OCI-M1 (cell line): ENCODE data around the gene B3GAT1.
"Not testable (repeated sequence)": the region's sequence is repeated elsewhere in the genome, so short reads cannot be mapped to it uniquely, and the experiment has no call there.

Source experiments
- DNase-seq: peaks from one replicate; lab custom pipeline; 2025; lab: John Stamatoyannopoulos, UW

The B3GAT1 gene

DNA sequence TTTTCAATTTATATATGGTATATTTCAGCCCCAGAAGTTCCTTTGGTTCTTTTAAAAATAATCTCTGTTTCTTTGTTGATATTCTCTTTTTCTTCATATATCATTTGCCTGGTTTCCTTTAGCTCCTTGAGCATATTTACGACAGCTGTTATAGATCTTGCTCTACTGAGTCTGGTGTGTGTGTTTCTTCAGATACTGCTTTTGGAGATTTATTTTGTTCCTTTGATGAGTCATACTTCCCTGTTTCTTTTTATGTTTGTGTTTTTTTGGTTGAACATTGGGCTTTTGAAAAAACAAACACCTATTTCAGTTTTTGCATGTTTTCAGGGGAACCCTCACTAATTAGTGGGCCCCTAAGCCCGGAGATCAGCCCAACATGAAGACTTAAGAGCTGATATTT lies 56.9 kb downstream of the B3GAT1 start:
- DNase-seq = peak; percentile 60

DNA sequence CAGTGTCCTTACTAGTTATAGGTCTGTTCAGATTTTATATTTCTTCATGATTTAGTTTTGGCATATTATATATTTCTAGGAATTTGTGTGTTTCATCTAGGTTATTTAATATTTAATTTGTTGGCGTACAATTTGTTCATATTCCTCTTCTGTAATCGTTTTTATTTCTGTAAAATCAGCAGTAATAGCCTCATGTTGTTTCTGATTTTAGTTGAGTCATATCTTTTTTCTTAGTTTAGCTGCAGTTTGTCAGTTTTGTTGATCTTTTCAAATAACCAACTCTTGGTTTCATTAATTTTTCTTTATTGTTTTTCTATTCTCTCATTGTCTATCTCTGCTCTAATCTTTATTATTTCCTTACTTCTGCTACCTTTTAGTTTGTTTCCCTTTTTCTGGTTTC lies 59.9 kb downstream of the B3GAT1 start:
- no peak for DNase-seq

DNA sequence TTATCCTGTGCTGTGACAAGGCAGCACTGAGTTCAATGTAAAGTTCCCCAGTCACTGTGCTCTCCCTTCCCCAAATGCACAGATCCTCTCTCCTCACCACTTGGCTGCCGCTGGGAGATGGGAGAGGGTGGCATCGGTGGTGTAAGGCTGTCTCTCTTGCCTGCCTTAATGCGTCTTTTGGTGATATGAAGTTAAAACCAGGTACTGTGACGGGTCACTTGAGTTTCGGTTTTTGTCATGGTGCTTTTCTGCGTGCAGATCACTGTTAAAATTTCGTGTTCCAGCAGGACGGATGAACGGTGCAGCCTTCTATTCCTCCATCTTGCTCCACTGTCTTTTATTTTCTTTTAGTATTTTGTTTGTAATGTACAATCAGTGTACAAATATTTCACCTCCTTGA lies 61.7 kb downstream of the B3GAT1 start:
- DNase-seq = no peak

DNA sequence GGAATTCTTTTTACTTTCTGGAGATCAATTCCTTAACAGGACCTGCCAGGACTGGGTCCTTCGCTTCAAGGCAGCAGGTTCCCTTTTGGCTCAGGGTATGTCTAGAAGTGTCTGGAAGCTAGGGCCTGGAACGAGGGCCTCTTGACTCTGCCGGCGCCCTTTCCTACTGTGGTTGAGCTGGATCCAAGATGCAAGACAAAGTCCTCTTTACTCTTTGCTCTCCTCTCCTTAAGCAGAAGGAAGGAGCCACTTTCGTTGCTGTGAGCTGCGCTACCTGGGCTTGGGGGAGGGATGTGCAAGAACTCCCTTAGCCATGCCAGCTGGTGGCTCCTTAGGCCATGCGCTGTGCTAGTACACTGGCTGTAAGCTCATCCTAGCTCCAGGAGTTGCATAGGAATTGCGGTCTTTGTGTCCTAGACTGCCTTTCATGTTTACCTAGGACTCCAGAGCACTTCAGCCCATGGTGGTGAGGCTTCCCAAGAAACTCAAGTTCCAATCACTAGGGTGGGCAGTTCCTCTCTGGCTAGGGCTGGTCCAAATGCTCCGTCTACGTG lies 62.2 kb downstream of the B3GAT1 start:
- DNase-seq = no peak

DNA sequence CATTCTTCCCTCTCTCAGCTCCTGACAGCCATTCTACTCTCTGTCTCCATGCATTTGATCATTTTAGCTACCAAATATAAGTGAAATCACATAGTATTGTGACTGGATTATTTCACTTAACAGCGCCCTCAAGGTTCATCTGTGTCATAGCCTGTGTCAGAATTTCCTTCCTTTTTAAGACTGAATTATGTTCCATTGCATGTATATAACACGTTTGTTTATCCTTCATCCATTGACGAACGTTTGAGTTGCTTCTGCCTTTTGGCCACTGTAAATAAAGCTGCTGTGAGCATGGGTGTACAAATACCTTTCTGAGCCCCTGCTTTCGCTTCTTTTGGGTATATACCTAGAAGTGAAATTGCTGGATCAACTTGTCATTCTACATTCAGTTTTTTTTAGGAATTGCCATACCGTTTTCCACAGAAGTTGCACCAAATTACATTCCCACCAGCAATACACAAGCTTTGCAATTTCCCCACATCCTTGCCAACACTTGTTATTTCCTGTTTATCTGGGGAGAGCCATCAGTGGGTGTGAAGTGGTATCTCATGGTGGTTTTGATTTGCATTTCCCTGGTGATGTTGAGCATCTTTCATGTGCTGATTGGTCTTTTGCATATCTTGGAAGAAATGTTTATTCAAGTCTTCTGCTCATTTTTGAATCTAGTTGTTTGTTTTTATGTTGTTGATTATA lies 62.8 kb downstream of the B3GAT1 start:
- no peak for DNase-seq

DNA sequence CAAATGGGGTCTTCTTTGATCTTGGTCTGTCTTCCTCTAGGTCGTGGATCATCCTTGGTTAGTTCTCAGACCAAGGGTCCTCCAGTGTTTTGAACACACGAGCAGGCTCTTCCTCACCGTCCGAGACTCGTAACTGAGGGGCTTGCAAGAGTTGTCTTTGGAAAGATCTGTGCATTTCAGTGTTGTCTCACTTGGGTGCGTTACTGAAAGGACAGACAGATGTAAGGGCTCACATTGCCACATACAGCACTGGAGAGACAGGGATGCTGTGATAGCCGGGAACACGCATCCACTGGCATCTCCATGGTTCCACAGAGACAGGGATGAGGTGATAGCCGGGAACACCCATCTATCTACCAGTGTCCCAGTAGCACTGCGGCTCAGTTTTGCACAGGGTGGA lies 64.6 kb downstream of the B3GAT1 start:
- DNase-seq = no peak

DNA sequence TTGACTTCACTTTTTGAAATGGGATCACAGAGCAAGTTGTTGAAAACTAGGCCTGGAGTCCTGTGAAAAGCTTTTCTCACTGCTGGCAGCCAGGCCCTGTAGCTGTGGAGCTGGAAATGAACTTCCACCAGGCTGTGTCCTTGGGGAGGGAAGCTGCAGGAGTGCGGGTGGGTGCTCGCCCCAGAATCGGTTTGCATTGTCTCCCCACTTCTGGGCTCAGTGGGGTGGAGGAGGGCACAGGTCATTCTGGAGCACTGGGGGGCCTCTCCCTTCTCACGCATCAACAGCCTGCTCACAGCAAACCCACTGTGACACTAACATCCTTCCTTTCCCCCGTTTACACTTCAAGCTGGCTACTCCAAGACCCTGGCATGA lies 65.1 kb downstream of the B3GAT1 start:
- DNase-seq = no peak

DNA sequence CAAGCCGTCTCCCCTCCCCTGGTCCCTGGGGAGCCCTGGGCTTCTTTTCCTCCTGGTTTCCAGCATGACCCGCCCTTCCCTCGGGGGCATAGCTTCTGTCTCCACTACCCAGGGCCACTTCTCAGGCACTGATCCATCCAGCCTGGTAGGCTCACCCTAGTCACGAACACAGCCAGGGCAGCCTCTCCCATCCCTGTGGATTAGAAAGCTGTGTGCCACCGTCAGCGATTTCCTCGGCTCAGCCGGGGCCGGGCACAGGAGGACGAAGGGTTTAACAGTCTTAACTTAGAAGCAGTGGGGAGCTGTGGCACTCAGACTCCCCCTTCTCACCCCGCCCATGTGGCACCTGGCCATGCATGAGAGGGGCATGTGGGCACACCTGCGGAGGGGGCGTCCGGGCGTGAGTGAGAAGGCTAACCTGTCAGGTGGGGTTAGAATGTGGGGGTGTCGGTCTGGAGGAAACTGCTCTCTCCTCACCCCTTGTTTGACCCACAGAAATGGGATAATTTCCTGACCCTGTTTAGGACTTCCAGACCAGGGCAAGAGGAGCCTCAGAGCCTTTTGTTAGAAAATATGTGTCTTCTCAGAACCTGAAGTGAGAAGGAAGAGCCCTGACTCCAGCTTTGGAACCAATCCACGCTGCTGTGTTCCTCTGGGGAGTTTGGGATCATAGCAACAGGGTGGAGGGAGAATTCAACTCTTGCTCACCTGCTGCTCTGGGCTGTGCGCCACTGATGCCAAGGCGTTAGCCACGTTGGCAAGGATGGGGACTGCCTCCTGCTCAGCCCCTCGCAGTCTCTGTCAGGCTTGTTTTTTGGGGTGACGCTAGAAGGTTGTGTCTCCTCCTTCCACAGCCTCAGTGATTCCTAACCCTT lies 65.7 kb downstream of the B3GAT1 start:
- DNase-seq = no peak

DNA sequence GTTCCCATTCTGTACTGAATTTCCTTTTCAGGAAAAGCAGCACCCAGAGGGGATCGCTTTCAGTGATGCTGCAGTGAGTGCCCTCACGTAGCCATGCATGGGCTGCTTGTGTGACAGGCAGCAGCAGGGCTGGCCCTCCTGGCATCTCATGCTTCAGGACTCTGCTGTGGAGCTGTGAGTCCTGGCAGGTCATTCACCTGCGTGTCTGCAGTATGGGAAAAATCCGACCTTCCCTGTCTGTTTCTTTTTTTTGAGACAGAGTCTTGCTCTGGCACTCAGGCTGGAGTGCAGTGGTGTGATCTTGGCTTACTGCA lies 66.8 kb downstream of the B3GAT1 start:
- no peak for DNase-seq

DNA sequence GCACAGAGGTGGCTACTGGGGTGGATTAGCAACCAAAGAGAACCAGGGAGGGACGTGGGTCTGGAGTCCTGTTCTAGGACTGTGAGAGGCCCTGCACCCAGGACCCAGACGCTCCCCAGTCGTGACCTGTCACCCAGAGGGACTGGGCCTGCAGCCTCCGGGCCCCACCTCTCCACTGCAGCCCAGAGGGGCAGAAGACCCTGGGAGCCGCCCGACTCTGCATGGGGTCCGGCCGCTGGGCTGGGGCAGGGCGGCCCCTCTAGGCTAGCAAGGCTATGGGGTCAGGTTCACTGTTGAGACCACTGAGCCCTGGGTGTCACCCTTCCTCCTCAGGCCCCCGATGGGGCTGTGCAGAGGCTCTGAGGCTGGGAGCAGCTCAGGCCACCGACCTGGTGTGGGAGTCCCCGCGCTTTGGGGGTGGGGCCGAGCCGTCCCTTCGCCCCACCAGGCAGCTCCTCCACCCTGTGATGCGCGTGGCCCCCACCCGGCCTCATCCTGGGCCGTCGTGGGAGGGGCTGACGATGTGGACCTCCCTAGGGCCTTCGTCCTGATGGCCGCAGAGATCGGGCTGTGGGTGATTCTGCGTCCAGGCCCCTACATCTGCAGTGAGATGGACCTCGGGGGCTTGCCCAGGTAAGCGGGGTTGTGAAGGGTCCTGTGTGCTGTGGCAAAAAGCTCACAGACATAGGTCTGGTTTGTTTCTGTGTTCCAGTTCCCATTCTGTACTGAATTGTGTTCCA lies 67.4 kb downstream of the B3GAT1 start:
- DNase-seq = not testable (repeated sequence)

DNA sequence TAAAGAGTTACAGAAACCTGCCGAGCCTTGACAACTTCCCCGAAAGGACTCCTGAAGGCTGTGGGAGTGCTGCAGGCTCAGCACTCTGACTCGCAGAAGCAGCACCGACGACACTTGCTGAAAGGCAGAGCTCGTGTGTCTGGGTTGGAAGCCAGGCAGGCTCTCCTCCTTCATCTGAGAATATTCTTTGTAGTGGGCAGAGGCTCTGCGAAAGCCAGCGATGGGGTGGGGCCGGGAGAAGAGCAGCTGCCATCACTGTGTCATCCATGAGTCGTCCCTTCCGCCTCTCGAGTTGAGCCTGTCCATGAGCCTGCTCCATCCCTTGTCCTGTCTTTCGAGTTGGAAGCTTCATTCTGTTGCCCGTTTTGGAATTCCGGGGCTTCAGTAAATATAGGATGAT lies 68.4 kb downstream of the B3GAT1 start:
- DNase-seq = no peak

DNA sequence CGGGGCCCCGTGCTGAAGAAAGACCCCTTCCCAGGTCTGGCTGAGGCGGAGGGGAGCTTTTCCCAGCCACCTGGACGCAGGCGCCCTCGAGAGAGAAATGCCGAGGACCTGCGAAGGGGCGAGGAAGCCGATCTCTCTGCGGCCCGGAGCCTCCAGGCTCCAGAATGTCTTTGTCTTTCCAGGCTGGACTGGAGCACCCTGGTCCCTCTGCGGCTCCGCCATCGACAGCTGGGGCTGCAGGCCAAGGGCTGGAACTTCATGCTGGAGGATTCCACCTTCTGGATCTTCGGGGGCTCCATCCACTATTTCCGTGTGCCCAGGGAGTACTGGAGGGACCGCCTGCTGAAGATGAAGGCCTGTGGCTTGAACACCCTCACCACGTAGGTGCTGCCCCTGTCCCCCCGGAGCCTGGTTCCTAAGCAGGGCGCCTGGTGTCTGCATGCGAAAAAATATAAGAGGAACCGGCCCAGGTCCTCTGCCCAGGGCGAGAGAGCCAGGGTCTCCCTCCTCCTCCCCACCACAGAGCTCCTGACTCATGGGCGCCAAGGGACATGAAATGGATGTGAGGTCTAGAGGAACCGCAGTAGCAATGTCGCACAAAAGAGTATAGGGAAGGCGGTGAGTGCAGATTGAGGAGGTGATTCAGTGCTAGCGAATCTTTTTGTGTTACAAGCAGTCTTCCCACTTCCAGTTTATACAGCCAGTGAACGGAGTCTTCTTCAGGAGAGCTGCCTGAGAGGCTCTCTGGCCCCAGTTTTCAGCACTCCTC lies 69.3 kb downstream of the B3GAT1 start:
- DNase-seq = no peak

DNA sequence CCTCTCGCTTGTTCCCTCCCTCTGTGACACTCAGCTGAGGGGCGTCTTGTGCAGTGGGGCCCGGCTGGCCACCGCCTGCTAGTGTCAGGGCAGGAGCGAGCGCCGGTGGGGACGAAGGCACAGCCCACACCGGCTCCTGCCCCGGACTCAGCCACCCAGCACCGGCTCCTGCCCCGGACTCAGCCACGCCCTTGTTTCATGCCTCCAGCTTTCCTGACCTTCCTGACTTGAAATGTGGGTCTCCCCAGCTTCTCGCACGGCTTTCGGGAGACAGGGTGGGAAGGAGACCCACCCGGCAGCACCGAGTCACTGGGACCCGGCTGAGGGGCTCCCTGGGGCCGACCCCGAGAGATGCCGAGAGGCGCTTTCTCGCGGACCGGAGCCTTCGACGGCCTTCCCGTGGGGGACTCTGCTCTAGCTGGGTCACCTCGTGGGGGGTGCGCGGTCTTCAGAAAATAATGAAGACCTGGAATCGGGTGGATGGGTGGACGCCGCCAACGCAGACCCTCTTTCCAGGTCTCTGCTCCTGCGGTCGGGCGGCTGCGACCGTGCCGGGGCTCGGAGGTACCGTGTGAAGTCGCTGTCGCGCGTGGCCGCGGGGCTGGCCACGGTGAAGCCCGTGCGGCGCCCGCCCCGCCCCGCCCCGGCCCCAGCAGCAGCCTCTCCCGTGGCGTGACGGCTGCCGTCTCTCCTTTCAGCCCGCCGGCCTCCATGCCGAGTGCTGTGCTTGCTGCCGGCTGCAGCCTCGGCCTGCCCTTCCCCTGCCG lies 70.1 kb downstream of the B3GAT1 start:
- no peak for DNase-seq

DNA sequence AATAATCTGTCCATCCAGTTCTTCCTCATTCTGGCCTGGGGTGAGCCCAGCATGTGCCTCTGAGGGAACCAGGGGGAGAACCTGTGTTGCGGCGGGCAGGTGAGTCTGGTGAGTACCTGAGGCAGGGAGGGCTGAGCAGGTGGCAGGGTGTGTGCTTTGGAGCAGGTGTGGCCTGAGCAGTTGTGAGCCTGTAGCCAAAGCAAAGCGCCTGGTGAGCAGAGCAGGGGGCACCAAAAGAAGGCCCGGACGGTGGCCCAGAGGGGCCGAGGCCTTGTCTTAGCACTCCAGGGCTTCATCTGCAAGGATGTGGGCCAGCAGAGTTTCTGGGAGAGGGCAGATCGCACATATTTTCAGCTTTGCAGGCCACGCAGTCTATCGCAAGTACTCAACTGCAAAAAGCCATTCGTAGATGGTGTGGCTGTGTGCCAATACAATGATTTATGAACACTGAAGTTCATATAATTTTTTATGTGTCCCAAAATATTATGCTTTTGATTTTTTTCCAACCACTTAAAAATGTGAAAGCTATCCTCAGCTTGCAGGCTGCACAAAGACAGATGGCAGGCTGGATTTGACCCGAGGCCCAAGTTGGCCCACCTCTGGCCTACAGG lies 71.6 kb downstream of the B3GAT1 start:
- no peak for DNase-seq

DNA sequence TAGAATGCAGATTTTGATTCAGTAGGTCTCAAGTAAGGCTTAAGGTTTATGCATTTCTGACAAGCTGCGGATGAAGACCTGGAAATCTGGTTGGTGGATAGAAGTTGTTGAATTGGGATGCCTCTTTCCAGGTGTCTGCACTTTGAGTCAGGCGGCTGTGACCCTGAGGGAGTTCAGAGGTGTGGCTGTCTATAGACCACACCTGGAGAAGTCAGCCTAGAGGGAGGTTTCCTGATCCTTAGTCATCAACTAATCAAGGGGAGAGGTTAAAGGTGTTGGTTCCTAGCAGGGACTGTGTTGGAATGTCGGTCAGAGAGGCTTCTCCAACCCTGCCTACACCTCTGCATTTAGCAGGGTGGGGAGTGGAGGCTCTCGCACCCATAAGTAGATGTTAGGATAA lies 72.3 kb downstream of the B3GAT1 start:
- DNase-seq = no peak

DNA sequence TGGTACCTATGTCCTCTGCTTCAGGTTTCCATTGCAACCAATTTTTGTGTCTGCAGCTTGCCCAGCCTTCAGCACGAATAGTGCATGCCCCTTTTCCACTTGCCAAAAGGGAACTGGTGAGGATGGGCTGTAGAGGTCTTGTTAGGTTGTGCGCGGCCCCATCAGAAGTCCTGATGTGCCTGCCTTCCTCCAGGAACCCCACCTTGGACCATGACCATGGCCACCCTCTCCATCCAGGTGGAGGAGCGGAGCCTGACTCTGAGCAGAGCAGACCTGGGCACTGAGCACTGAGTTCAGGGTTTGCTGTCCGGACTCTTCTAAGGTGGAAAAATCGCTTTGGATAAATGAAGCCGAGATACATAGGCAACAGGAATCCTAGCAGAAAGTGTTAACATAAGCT lies 73.4 kb downstream of the B3GAT1 start:
- no peak for DNase-seq

DNA sequence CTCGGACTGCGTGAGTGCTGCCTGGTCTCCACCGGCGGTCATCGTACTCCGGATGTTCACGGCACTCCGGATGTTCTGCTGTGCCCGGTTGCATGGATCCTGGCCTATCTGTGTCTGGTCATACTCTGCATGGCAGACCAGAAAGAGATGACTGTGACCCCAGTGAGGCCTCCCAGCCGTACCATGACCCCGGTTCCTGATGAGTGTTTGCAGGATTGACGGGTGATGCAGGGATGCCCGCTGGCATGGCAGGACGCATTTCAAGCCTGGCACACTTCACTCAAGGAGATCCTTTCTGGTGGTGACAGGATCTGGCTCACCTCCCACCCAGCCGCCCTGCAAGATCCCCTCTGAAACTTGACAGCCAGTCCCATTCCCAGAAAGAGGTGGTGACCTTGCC lies 74.0 kb downstream of the B3GAT1 start:
- no peak for DNase-seq

DNA sequence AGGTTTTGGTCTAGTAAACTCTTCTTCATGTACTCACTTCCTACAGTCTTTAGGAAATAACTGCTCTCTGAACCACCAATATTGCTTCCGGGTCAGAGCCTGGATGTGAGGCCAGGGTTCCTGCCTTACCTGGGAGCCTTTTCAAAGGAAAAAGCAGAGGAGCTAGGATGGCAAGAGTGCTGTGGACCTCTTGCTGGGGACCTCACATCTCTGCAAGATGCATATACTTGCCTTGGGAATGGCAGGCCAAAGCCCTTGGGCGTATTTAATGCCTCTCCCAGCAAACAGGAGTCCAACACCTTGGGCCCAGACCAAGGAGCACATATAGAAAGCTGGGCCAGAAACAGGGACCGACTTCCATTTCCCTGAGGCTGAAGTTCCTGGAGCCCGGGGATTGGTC lies 75.0 kb downstream of the B3GAT1 start:
- DNase-seq = no peak

DNA sequence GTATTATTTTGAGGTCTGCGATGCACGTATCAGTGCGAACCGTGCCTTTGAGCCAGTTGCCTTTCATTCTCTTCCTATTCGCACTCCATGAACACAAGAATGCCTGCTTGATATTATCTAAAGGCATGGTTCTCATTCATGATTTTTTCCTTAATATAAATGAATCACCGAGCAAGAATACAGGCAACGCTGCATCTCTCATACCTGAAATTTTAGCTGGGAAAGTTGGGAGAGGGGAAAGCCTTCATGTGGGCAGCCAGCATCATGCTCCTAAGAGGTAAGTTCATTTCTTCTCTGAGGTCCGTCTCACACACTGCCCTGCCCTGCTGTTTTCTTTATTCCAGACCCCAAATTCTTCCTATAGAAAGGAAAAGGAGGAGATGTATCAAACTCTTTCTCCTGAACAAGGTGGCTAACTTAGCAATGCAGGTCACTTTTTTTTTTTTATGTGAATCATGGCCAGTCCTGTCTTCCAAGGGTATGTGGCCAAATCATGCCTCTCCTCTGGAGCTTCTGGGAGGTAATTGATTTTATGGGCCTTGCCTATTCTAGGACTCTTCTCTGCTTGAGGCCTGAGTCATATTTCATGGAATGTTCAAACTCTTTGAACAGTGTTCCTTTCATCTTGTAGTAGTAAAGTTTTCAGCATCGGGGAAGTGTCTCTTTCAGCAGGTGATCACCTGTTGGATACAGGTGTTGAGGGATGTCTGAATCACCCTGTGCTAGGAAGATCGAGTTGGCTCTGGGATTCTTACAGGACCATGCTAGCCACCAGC lies 77.1 kb downstream of the B3GAT1 start:
- no peak for DNase-seq

DNA sequence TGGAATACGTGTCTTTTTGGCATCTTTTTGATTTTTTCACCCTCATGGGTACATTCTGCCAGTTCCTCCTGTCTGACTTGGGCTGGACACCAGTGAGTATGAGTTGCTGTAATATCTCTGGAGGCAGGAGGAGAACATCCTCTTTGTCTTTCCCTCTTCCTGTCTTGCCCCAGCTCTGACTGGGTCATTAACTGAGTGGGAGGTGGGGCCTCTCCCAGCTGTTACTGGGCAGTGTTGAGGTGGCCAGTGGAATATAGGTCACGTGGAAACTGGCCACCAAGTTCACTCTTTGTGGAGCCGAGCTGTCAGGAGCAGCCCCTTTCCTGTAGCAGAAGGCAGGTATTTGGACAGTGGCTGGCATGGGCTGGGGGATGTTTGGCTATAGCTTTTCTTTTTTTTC lies 78.1 kb downstream of the B3GAT1 start:
- no peak for DNase-seq
